Calu3 (cell line): ENCODE data around the gene HYAL3. TPM values are rescaled to one million over a fixed set of nuclear protein-coding genes. Genes with fewer than 3 reads are reported as not detected.

Experiments used
- BruUV-seq: library from RNA; stranded (reverse); fragments of 400-500 nt; replicated peaks from 2 replicates; lab custom pipeline; 2021; lab: Mats Ljungman, UMichigan
- CTCF ChIA-PET: fragments of 300-600 bp; sonication (Branson Sonifier 250); formaldehyde crosslinking; loops from one replicate; lab custom pipeline; 2022; ENCODE audit warnings: antibody characterized with exemption; lab: Charles Lee
- DNase-seq: peaks from one replicate; pipeline ENCODE4 v3.0.0; 2022
- H3K27ac Mint-ChIP-seq: one replicate; pipeline ENCODE4 v1.8.0; 2022; ENCODE audit warnings: mixed read lengths; ENCODE audit not compliant: unreplicated experiment
- H3K27me3 Mint-ChIP-seq: one replicate; pipeline ENCODE4 v1.8.0; 2022; ENCODE audit warnings: mixed read lengths; ENCODE audit not compliant: unreplicated experiment
- H3K36me3 Mint-ChIP-seq: one replicate; pipeline ENCODE4 v1.8.0; 2022; ENCODE audit warnings: mild to moderate bottlenecking, moderate library complexity, mixed read lengths; ENCODE audit not compliant: insufficient read depth, unreplicated experiment
- H3K4me1 Mint-ChIP-seq: one replicate; pipeline ENCODE4 v1.8.0; 2022; ENCODE audit warnings: mild to moderate bottlenecking, low read depth, mixed read lengths; ENCODE audit not compliant: unreplicated experiment
- H3K4me3 Mint-ChIP-seq: one replicate; pipeline ENCODE4 v1.8.0; 2022; ENCODE audit warnings: mild to moderate bottlenecking, low read depth, moderate library complexity, mixed read lengths; ENCODE audit not compliant: unreplicated experiment
- H3K9me3 Mint-ChIP-seq: one replicate; pipeline ENCODE4 v1.8.0; 2022; ENCODE audit warnings: low read depth, mixed read lengths; ENCODE audit not compliant: unreplicated experiment
- CTCF ChIP-seq: fragments of 200-600 bp; IDR thresholded peaks from one replicate; pipeline ENCODE4 v1.8.0; 2022; ENCODE audit warnings: antibody characterized with exemption; ENCODE audit not compliant: unreplicated experiment
- intact Hi-C: fragments of 100-400 bp; cut with micrococcal nuclease; formaldehyde crosslinking; loops from one replicate; pipeline ENCODE4 v1.10.0; 2022; ENCODE audit not compliant: unreplicated experiment
- total RNA-seq: library from RNA; stranded (reverse); gene quantifications from 2 replicates; pipeline ENCODE4 v1.2.3, GENCODE V29; 2022

The HYAL3 gene
- total RNA-seq, 1 experiment from 2014 or later: 5.5 TPM

- H3K9me3 Mint-ChIP-seq: no peaks in the 10 kb centered on the region
- no peak for DNase-seq
- peaks cover 19% of the 10 kb centered on the region for H3K36me3 Mint-ChIP-seq
- H3K27ac Mint-ChIP-seq: no peak overlapping the region
- TF ChIP-seq CTCF: no peak
- no TSS peak for BruUV-seq
- H3K4me3 Mint-ChIP-seq: no peak overlapping the region
- H3K4me1 Mint-ChIP-seq: peaks cover 20% of the 10 kb centered on the region
- intact Hi-C loops: no loop called here
- no peaks in the 10 kb centered on the region for H3K27me3 Mint-ChIP-seq
- CTCF ChIA-PET: interaction anchor here (0.7 to 1.1 kb wide), 3 partner anchors 28 to 34 kb away, joined by 3 to 6 read pairs (median 4); no protein-coding TSS in a partner anchor
These were observed 55.7 kb downstream of the HYAL3 start for GRCh38 chr3:50243543-50243895.

DNA sequence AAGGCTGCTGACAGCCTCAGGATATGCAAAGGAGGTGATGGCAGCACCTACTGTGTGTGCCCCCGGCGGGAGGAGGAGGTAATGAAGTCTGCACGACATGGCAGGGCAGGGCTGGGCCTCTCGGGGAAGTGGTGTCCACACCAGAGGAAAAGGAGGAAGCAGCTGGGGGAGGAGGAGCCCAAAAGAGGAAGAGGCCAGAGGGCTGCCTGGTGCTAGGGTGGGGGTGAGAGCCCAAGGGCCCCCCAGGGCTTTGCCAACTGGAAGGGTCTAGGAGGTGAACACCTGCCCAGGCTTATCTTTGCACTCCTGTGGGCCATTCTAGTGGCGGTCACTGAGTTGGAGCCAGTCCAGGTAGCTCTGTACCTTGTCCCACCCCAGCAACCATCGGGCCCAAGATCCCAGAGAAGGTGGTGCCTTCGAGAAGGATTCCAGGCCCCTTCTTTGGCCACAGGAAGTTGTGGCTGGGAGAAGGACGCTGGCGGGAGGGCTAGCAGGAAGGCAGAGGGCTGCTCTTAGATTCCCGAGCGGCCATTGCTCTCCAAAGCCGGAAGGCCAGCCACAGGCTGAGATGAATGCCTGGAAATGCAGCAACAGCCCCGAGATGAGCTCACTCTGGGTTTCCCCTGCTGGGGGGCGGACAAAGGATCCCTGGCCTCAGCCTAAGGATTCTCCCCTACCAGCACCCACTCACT lies 56.2 kb downstream of the HYAL3 start:
- intact Hi-C loops: no loop called here
- peaks cover 22% of the 10 kb centered on the region for H3K36me3 Mint-ChIP-seq
- no peak for TF ChIP-seq CTCF
- no peak for DNase-seq
- H3K4me1 Mint-ChIP-seq: peaks cover 14% of the 10 kb centered on the region
- H3K27me3 Mint-ChIP-seq: no peaks in the 10 kb centered on the region
- H3K4me3 Mint-ChIP-seq: no peak overlapping the region
- no TSS peak for BruUV-seq
- H3K9me3 Mint-ChIP-seq: no peaks in the 10 kb centered on the region
- H3K27ac Mint-ChIP-seq: no peak overlapping the region
- CTCF ChIA-PET: interaction anchor here (0.7 to 1.0 kb wide), 2 partner anchors 29 to 34 kb away, joined by 3 to 4 read pairs; no protein-coding TSS in a partner anchor

Other genes starting within 250 kb of the HYAL3 start
- 126 and 128 TPM in 2 replicates for gene RBM5, start 210.5 kb downstream of the HYAL3 start, total RNA-seq
- 1.6 and 1.7 TPM in 2 replicates for gene SEMA3F, start 144.1 kb downstream of the HYAL3 start, total RNA-seq
- not detected in 2 replicates for gene GNAT1, start 107.8 kb downstream of the HYAL3 start, total RNA-seq
- gene SLC38A3, start 94.1 kb downstream of the HYAL3 start, total RNA-seq: not detected in 2 replicates
- gene GNAI2, start 63.2 kb downstream of the HYAL3 start, total RNA-seq: 92.5 and 102 TPM in 2 replicates
- gene SEMA3B, start 30.3 kb downstream of the HYAL3 start, total RNA-seq: 20.3 and 25.7 TPM in 2 replicates
- 0.32 TPM in 1 of 2 replicates, not detected in the other for gene LSMEM2, start 20.3 kb downstream of the HYAL3 start, total RNA-seq
- gene IFRD2, start 7.0 kb downstream of the HYAL3 start, total RNA-seq: 121 TPM in 2 replicates
- 11.6 and 15.0 TPM in 2 replicates for gene NAA80, start within 50 bp of the HYAL3 start, total RNA-seq
- 1.3 and 1.5 TPM in 2 replicates for gene HYAL1, start 4.2 kb upstream of the HYAL3 start, total RNA-seq
- 35.7 and 36.9 TPM in 2 replicates for gene HYAL2, start 23.3 kb upstream of the HYAL3 start, total RNA-seq
- 29.2 and 31.2 TPM in 2 replicates for gene TUSC2, start 28.8 kb upstream of the HYAL3 start, total RNA-seq
- 14.7 and 16.8 TPM in 2 replicates for gene RASSF1, start 41.4 kb upstream of the HYAL3 start, total RNA-seq
- gene ZMYND10, start 46.3 kb upstream of the HYAL3 start, total RNA-seq: 0.44 and 0.71 TPM in 2 replicates
- gene NPRL2, start 51.4 kb upstream of the HYAL3 start, total RNA-seq: 21.0 and 21.8 TPM in 2 replicates
- gene CYB561D2, start 51.5 kb upstream of the HYAL3 start, total RNA-seq: 19.4 and 19.7 TPM in 2 replicates
- 29.3 and 29.4 TPM in 2 replicates for gene TMEM115, start 60.1 kb upstream of the HYAL3 start, total RNA-seq
- 0.12 TPM in 1 of 2 replicates, not detected in the other for gene CACNA2D2, start 204.2 kb upstream of the HYAL3 start, total RNA-seq